SK-MEL-5 (cell line): Measurements from ENCODE around the gene RAB30. TPM values are rescaled to one million over a fixed set of nuclear protein-coding genes. Genes with fewer than 3 reads are reported as not detected.
"Not testable (repeated sequence)": the region's sequence is repeated elsewhere in the genome, so short reads cannot be mapped to it uniquely, and the experiment has no call there.

Experiments used
- DNase-seq: peaks from one replicate; pipeline ENCODE4 v3.0.0-alpha.2; 2016; ENCODE audit warnings: low read depth, low spot score
- in situ Hi-C: cut with HindIII; loops from 2 replicates; pipeline ENCODE4 v1.10.0; 2016; ENCODE audit warnings: low sequenced_read_pairs, high pct_unique_total_duplicates, low pct_unique_long_range_greater_than_20kb
- small RNA-seq, 2 experiments: library from RNA; depleted of rRNA; stranded (forward); fragments of <200 nt; gene quantifications; one replicate each; pipeline ENCODE3, GENCODE V24; 2014
- total RNA-seq: library from RNA; depleted of rRNA; stranded (reverse); fragments of >200 nt; shearing (Covaris generic); gene quantifications from 2 replicates; pipeline ENCODE4 v1.2.3, GENCODE V29; 2014; rRNA removed

Gene RAB30
- total RNA-seq, 1 experiment from 2014 or later = 4.7 TPM

DNA sequence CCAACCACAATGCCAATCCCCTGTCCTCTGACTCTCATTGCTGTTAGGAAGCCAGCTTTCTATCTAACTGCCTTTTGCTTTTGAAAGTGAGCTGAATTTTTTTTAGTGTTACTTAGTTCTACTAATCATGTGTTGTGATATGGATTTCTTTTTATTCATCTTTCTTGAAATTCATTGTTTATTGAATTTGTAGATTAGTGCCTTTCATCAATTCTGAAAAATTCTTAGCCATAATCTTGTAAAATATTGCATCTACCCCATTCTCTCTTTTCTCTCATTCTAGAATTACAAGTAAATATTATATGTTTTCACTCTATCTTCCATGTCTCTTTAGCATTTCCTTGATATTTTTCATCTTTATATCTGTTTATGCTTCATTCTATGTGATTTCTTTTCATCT lies 122.3 kb downstream of the RAB30 start:
- no peak for DNase-seq
- in situ Hi-C loops = no loop called here

DNA sequence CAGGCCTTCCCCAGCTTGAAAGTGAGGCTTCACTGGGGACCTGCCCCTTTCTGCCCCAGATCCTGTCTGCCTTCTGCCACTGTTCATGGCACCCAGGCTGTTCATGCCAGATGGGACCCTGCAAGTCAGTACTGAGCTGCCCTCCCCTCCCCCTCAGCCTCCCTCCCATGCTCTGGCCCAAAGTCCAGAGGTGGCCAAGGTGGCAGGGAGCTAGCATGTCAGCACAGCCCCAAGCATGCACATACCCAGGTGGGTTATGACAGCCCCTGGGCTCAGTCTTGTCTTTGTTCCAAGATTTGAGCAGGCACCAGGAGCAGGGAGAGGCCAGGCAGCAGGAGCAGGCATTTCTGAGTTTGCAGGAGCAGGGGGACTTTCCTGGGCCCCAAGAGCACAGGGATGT lies 126.0 kb downstream of the RAB30 start:
- in situ Hi-C loops = no loop called here
- no peak for DNase-seq

DNA sequence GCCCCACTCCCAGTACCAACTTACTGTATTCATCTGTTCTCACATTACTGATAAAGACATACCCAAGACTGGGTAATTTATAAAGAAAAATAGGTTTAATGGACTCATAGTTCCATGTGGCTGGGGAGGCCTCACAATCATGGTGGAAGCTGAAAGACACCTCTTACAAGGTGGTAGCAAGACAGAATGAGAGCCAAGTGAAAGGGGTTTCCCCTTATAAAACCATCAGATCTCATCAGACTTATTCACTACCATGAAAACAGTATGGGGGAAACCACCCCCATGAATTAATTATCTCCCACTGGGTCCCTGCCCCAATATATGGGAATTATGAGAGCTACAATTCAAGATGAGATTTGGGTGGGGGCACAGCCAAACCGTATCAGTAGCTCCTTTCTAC lies 126.7 kb downstream of the RAB30 start:
- DNase-seq, in situ Hi-C loops: not testable (repeated sequence)

DNA sequence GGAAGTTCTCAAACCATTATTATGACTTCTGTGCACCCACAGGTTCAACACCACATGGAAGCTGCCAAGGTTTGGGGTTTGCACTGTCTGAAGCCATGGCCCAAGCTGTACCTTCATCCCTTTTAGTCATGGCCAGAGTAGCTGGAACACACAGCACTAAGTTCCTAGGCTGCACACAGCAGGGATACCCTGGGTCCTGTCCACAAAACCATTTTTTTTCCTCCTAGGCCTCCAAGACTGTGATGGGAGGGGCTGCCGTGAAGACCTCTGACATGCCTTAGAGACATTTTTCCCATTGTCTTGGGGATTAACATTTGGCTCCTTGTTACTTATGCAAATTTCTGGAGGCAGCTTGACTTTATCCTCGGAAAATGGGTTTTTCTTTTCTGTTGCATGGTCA lies 127.5 kb downstream of the RAB30 start:
- no peak for DNase-seq
- in situ Hi-C loops = no loop called here

DNA sequence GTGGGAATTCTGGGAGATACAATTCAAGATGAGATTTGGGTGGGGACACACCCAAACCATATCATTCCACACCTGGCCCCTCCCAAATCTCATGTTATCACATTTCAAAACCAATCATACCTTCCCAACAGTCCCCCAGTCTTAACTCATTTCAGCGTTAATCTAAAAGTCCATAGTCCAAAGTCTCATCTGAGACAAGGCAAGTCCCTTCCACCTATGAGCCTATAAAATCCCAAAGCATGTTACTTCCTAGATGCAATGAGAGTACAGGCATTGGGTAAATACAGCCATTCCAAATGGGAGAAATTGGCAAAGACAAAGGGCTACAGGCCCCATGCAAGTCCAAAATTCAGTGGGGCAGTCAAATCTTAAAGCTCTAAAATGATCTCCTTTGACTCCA lies 128.3 kb downstream of the RAB30 start:
- in situ Hi-C loops, DNase-seq: not testable (repeated sequence)

DNA sequence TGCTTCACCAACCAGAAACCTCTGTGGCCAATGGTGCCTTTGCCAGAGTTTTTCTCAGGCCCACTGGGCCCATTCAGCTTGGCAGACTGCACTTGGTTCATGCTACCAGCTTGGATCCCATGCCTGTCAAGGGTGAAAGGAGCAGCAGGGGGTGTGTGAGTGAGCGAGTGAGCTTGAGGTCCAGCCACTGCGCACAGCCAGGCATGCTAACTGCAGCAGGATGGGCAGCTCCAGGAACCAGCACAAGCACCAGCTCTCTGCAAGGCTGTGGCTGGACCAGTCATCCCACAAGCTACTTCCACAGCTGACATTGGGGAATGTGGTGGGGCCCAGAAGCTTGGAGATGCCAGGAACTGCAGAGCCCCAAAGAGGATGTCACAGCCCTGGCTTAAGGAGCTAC lies 129.3 kb downstream of the RAB30 start:
- DNase-seq = no peak
- in situ Hi-C loops = no loop called here

DNA sequence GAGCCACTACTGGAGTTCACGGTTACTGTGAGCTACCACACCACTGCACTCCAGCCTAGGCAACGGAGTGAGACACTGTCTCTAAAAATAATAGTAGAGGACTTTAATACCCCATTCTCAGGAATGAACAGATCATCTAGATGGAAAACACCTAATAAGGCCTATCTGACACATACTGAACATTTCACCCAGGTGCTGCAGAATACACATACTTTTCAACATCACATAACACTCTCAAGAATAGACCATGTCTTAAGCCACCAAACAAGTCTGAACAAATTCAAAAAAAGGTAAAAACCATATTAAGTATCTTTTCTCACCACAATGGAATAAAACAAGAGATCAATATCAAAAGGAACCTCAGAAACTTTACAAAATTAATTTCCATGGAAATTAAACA lies 132.2 kb downstream of the RAB30 start:
- in situ Hi-C loops = no loop called here
- DNase-seq = no peak

DNA sequence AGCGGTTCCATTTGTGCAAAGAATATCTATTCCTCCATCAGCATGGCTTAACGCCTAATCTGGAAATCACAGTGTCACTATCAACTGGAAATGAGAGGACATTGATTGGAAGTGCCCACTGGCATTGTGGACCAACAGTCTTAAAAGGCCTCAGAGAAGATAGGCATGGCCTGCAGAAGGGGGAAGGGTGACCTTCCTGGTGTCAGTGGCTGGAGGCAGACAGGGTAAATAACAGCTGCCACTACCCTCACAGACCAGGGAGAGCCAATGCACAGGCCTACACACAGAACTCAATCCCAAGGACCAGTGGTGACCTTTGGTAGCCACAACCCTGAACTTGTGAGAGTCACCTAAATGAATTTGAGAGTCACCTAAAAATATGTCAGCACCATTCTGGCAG lies 134.1 kb downstream of the RAB30 start:
- in situ Hi-C loops = no loop called here
- DNase-seq = no peak

DNA sequence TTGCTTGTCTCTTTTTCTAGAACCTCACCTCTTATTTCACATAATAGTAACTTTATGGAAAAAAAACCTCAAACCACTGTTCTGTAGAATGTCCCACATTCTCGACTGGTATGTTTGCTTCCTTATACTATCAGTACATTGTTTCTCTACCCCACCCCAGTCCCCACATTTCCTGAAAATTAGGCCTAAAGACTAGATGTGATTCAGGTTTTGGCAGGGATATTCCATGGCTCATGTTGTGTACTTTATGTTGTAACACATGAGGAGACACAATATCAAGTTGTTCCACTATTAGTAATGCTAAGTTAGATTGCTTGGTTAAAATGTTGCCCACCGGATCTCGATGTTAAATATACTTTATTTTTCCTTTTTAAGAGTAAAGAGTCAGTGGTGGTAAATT lies 135.4 kb downstream of the RAB30 start:
- no peak for DNase-seq
- in situ Hi-C loops = no loop called here

DNA sequence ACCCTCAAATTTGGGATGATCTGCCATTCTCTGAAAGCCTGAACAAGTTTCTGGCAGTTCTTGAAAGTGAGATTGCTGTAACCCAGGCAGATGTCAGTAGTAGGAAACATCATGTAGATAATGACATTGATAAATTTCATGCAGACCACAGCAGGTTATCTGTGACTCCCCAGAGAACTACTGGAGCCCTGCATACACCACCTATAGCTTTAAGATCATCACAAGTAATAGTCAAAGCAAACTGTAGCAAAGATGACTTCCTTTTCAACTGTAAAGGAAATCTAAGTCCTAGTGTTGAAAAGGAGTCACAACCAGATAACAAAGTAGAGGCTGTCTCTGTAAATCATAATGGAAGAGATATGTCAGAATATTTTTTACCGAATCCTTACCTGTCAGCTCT lies 139.1 kb downstream of the RAB30 start:
- no peak for DNase-seq
- in situ Hi-C loops = no loop called here

DNA sequence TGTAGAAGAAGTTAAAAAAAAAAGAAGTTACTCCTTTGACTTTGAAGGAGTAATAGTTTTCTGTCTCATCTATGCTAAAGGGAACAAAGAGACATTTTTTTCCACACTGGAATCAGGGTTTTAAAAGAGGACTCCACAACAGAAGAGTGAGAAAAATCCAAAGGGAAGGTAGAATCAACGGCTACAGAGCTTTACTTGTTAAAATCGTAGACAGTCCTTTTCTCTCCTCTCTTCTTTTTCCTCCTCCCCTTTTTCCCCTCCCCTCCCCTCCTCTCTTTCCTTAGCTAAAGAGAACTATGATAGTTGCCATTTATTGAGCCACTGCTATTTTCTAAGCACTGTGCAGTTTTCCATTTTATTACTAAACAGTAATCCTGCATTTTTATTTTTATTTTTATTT lies 141.0 kb downstream of the RAB30 start:
- DNase-seq = no peak
- in situ Hi-C loops = no loop called here

DNA sequence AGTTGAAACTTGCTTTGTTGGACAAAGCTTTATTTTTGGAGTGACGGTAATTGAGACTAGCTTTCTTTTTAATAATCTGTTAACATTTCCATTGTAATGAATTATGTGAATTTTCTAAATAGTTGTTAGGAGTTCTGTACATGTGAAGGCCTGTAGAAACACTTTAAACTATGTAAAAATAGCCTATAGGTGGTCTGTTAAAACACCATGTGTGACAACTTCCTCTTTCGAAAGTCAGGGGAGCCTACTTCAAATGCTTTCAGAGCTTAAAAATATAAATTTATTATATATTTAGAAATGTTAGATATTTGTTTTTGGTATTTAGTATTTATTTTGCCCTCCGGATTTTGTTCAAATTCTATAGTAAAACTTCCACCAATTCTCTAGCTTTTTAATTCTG lies 141.5 kb downstream of the RAB30 start:
- no peak for DNase-seq
- in situ Hi-C loops = no loop called here

DNA sequence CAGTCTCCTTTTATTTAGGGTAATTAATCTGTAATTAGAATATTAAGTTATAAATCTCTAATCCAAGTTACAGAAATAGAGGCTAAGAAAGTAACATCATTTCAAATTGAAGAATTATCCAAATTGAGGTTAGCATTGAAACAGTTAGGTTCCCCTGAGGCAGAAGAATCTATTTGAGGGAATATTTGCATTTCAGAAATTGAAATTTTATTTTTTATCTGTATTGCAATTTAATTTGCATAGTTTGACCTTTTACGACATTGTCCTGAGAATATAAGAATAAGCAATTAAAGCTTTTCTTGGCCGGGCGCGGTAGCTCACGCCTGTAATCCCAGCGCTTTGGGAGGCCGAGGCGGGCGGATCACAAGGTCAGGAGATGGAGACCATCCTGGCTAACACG lies 142.6 kb downstream of the RAB30 start:
- no peak for DNase-seq

DNA sequence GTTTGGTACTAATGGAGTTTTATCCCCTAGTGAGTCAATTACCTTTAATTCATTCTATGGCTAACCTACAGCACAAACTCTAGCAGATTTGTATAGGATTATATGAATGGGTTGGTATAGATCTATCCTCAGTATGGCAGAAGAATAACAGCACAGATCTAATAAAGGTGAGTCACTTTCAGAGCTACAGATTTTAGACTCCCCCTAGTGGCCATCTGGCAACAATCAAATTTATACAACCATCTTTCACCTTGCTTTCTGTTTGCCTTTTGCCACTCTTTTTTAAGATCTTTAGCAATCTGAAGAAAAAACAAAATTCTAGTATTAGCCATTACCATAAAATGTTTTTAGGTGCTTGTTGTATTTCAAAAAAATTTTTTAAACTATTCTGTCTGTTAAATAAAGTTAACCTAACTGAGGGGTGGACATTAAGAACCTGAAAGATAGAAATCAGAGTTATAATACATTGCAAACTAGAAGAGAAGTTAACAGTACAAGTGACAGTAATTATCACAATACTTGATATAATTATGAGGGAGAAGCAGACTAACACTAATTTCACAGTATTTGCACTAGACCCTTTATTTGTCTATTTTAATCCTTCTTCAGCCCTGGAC lies 144.3 kb downstream of the RAB30 start:
- in situ Hi-C loops = no loop called here
- DNase-seq = peak; percentile 63

More for the DNA sequence above, 142.6 kb downstream of the RAB30 start:
- in situ Hi-C loops = no loop called here

DNA sequence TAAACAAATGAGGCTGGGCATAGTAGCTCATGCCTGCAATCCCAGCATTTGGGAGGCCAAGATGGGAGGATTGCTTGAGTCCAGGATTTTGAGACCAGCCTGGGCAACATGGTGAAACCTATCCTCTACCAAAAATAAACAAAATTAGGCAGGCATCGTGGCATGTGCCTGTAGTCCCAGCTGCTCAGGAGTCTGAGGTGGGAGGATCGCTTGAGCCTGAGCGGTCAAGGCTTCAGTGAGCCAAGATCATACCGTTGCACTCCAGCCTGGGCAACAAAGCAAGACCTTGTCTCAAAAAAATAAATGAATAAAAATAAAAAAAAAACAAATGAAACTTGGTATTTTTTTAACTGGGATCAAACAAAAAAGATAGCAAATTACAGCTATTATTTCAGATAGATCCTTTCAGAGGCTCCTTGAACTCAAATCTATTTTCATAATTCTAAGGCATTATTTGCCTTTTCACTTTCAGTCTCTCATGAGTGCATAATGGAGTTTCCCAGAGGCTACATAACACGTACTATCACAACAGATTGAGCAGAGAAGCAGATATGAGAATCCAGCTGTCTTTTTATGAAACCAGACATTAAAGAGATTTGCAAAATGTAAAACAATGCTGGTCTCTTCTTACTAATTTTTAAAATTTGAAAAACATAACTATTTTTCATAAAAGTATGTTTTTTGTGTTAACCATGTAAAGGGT lies 147.0 kb downstream of the RAB30 start:
- DNase-seq = no peak
- in situ Hi-C loops = no loop called here

Small RNA genes within 50 kb of the gene (small RNA-seq; reads per million reads assigned to genes)
- gene SNORA70E = 0 reads per million in 2 experiments

Other genes starting within 250 kb of the RAB30 start
- gene PRCP, start 171.5 kb downstream of the RAB30 start, total RNA-seq = 48.2 and 54.8 TPM in 2 replicates
- gene DDIAS, start 170.2 kb downstream of the RAB30 start, total RNA-seq = 9.3 and 13.8 TPM in 2 replicates
- gene PCF11, start 85.2 kb upstream of the RAB30 start, total RNA-seq = 20.1 and 24.6 TPM in 2 replicates
- 2.6 and 2.8 TPM in 2 replicates for gene ANKRD42, start 121.8 kb upstream of the RAB30 start, total RNA-seq
- 46.9 and 47.2 TPM in 2 replicates for gene CCDC90B, start 214.5 kb upstream of the RAB30 start, total RNA-seq